ENCODE measurements around the gene ACVR2B.

ACVR2B gene

GRCh38 chr3:38458796-38459498 lies 5.3 kb downstream of the ACVR2B start:
- DNase-seq, result no peak

GRCh38 chr3:38459499-38460048 lies 5.9 kb downstream of the ACVR2B start:
- no peak for DNase-seq

- DNase-seq, result no peak
Measured at GRCh38 chr3:38460377-38461270, 6.9 kb downstream of the ACVR2B start.

GRCh38 chr3:38465588-38466154 lies 12.0 kb downstream of the ACVR2B start:
- DNase-seq, result no peak

GRCh38 chr3:38468765-38469164 lies 15.1 kb downstream of the ACVR2B start:
- no peak for DNase-seq

- DNase-seq, result no peak
Measured at GRCh38 chr3:38469852-38470251, 16.2 kb downstream of the ACVR2B start.

- no peak for DNase-seq
Measured at GRCh38 chr3:38471260-38471857, 17.7 kb downstream of the ACVR2B start.

- DNase-seq, result no peak
Measured at GRCh38 chr3:38472342-38472741, 18.7 kb downstream of the ACVR2B start.

DNA sequence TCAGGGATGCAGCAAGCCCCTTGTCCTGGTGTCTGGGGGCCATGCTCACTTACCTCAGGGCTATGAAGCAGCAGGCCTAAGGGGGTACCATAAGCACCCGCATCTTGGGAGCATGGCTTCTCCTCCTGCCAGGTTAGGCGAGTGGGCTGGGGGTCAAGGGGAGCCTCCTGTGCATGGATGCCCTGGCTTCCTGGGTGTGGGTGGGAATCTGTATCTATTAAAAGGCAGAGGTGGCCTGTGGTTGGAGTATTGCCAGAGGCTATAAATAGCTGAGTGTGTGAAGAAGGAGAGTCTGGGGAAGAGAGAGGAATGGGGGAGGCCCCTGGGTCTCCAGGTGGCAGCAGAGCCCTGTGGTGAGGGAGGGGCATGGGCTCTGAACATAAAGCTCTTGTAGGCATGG lies 19.5 kb downstream of the ACVR2B start:
- DNase-seq, result no peak

DNA sequence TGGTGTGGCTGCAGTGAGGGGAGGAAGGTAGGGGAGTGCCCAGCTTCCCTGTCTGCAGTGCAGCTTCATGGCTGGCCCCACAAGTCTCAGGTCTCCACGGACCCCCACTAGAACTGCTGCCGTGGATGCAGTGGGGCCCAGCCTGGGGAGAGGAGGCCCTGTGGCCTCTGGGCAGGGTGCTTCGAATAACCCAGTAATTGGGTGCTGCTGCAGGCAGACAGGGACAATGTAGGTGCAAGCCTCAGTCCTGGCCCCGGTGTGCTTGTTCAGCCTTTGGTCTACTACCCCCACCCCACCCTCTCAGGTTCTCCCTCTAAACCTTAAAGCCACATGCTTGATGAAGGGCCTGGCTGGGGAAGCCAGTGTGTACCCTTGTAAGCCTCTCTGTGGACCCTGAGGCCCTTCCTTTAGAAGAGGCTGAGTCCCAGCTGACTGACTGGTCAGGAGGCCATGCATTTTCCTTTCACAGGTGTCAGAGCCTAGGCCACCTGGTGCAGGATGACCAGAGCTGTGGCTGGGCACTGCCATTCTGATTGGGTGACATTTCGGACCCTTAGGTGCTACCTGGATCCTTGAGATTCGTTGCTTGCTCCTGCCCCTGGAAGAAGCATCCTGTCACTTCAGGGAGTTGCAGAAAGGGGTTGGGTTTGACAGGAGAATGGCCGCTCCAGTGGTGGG lies 21.4 kb downstream of the ACVR2B start:
- DNase-seq, result no peak

- DNase-seq, result no peak
Measured at GRCh38 chr3:38475716-38476115, 22.0 kb downstream of the ACVR2B start.

GRCh38 chr3:38476157-38476756 lies 22.6 kb downstream of the ACVR2B start:
- DNase-seq, result no peak

GRCh38 chr3:38477057-38477820 lies 23.5 kb downstream of the ACVR2B start:
- DNase-seq, result no peak

DNA sequence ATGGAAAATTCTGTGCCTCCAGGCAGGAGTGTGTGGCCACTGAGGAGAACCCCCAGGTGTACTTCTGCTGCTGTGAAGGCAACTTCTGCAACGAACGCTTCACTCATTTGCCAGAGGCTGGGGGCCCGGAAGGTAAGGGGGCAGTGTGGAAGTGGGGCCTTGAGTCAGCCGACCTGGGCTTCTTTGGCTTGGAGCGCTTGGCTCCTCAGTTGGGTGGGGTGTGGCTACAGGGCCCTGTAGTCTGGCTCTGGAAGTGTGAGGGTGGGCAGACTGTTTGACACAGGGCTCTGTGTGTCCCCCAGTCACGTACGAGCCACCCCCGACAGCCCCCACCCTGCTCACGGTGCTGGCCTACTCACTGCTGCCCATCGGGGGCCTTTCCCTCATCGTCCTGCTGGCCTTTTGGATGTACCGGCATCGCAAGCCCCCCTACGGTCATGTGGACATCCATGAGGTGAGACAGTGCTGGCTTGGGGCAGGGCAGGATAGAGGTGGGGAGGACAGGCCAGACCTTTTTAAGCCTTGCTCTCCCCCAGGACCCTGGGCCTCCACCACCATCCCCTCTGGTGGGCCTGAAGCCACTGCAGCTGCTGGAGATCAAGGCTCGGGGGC lies 24.3 kb downstream of the ACVR2B start:
- DNase-seq, result no peak

- DNase-seq, result no peak
Measured at GRCh38 chr3:38478901-38479300, 25.2 kb downstream of the ACVR2B start.

DNA sequence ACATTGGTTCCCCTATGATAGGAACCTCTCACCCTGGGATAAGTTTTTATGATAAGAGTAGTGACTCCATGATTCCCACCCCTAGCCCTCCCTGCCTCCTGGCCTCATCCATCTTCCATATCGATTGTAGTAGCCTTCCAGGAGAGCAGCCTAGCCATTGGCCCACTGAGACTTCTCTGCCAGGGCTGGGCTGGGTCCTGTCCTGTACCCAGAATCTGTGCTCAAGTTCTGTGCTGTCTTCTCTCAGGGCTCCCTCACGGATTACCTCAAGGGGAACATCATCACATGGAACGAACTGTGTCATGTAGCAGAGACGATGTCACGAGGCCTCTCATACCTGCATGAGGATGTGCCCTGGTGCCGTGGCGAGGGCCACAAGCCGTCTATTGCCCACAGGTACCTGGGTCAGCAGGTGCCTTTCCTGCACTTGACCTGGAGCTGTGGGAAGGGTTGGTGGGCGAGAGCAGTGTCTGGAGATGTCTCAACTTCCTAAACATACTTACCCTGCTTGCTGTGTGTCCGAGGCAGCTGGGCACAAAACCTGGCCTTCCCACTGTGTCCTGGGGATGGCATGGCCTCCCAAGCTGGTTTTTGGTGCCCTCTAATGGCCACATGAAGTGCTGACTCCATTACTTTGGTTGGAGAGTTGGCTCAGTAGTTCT lies 25.9 kb downstream of the ACVR2B start:
- peak; percentile 23 to 48 for DNase-seq

- DNase-seq, result no peak
Measured at GRCh38 chr3:38480093-38480445, 26.4 kb downstream of the ACVR2B start.

DNA sequence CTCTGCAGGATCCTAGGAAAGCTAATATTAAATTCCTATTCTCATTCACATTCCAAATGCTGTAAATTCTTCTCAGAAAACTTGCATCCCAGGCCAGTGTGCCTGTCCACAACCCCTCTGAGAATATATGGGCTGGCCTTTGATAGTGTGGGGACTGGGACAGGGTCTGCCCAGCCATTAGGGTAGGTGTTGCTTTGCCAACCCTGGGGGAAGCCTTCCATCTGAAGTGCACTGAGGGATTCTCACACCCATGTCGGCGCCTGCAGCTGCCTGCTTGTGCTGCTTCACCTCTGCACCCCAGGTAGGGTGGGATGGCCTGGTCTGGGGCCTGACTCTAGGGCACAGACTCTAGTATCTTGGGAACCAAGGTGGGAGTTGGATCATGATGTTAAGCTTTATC lies 27.2 kb downstream of the ACVR2B start:
- DNase-seq, result no peak

DNA sequence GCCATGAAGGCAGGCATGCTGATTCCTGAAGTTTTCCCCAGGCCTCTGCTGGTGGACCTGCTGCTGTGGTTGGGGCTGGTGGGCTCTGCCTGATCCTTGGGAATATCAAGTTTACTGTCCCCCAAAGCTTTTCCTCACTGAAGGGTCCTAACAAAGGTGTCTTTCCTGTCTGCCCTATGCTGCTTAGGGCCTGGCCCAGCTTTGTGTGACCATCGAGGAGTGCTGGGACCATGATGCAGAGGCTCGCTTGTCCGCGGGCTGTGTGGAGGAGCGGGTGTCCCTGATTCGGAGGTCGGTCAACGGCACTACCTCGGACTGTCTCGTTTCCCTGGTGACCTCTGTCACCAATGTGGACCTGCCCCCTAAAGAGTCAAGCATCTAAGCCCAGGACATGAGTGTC lies 29.3 kb downstream of the ACVR2B start:
- DNase-seq, result no peak

DNA sequence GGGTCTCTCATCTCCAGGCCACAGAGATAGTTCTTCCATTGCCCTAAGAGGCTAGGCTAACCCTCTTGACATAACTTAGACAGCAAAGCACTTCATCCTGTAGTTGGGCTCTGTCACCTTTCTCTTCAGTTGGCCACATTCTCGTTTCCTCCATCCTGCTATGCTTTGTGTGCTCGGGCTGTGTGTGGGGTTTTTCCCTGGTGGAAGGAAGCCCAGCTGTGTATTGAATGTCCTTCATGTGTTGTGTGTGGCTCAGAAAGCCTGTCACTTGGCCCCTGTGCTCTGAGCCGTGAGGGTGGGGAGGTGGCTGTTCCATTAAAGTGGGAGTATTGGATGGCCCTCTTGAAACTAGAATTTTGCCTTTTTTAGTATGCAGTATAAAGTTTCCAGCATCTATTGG lies 33.6 kb downstream of the ACVR2B start:
- DNase-seq, result no peak
